Measurements from ENCODE around the gene LPAR2.

GRCh38 chr19:19645233-19645870 is 17.3 kb upstream of the LPAR2 start:
- TF ChIP-seq CTCF (IDR thresholded peaks at IDR 0.05) (no peak), POLR2AphosphoS5 (IDR thresholded peaks at IDR 0.05) (no peak), POLR2A (IDR thresholded peaks at IDR 0.05) (no peak)
